ENCODE data around the gene SH3BP5L.

The SH3BP5L gene

GRCh38 chr1:248821101-248821500 lies 4.6 kb downstream of the SH3BP5L start:
- Histone ChIP-seq H3K27me3 (replicated peaks in 2 of 5; ENCODE audit: control insufficient read depth in 4 of 5, insufficient read depth in 5 of 5, low read length in 4 of 5) (no peaks in the 10 kb centered on the region), H3K4me1 (ENCODE audit: control extremely low read depth in 1 of 4, control insufficient read depth in 4 of 4, insufficient read depth in 4 of 4, low read length in 3 of 4) (peaks cover 20 to 48% (median 39%) of the 10 kb centered on the region in 4 experiments), H3K36me3 (ENCODE audit: control insufficient read depth in 4 of 4, insufficient read depth in 4 of 4, low read length in 3 of 4) (peaks cover 12 to 55% (median 31%) of the 10 kb centered on the region in 4 experiments), H3K27ac (ENCODE audit: insufficient read depth in 1 of 2, low read depth in 1 of 2, low read length in 2 of 2, poor library complexity in 1 of 2, severe bottlenecking in 2 of 2) (no peak overlapping the region), H3K9me3 (ENCODE audit: control extremely low read depth in 1 of 5, control insufficient read depth in 4 of 5, insufficient read depth in 2 of 5, low read depth in 1 of 5, low read length in 4 of 5) (no peaks in the 10 kb centered on the region), H3K4me3 (ENCODE audit: control insufficient read depth in 1 of 7, extremely low read depth in 1 of 7, insufficient read depth in 4 of 7, low read depth in 2 of 7, low read length in 6 of 7) (no peak overlapping the region)
- POLR2A ChIA-PET: no interaction called here
- CTCF ChIA-PET: interaction anchor here (2.2 to 7.7 kb wide), 2 partner anchors 9 to 15 kb away, joined by 9 to 53 read pairs; no protein-coding TSS in a partner anchor
- no peak for DNase-seq
- 100% methylated on average over 3 of the region's 3 CpGs for WGBS (ENCODE audit: insufficient coverage)

GRCh38 chr1:248820041-248820585 lies 5.6 kb downstream of the SH3BP5L start:
- H3K4me1 ChIP-seq (ENCODE audit: control extremely low read depth in 1 of 4, control insufficient read depth in 4 of 4, insufficient read depth in 4 of 4, low read length in 3 of 4): peaks cover 20 to 52% (median 39%) of the 10 kb centered on the region in 4 experiments
- no peaks in the 10 kb centered on the region for H3K27me3 ChIP-seq (replicated peaks in 2 of 5; ENCODE audit: control insufficient read depth in 4 of 5, insufficient read depth in 5 of 5, low read length in 4 of 5)
- DNase-seq: no peak
- H3K4me3 ChIP-seq (ENCODE audit: control insufficient read depth in 1 of 7, extremely low read depth in 1 of 7, insufficient read depth in 4 of 7, low read depth in 2 of 7, low read length in 6 of 7): no peak overlapping the region
- POLR2A ChIA-PET: no interaction called here
- no peaks in the 10 kb centered on the region for H3K9me3 ChIP-seq (ENCODE audit: control extremely low read depth in 1 of 5, control insufficient read depth in 4 of 5, insufficient read depth in 2 of 5, low read depth in 1 of 5, low read length in 4 of 5)
- H3K27ac ChIP-seq (ENCODE audit: insufficient read depth in 1 of 2, low read depth in 1 of 2, low read length in 2 of 2, poor library complexity in 1 of 2, severe bottlenecking in 2 of 2): no peak overlapping the region
- H3K36me3 ChIP-seq (ENCODE audit: control insufficient read depth in 4 of 4, insufficient read depth in 4 of 4, low read length in 3 of 4): peaks cover 20 to 65% (median 39%) of the 10 kb centered on the region in 4 experiments
- 97% methylated on average over 5 of the region's 7 CpGs for WGBS (ENCODE audit: insufficient coverage)
- CTCF ChIA-PET: interaction anchor here (7.7 kb wide), 1 partner anchor 14 kb away, joined by 53 read pairs; no protein-coding TSS in a partner anchor

GRCh38 chr1:248818505-248819374 lies 7.0 kb downstream of the SH3BP5L start:
- no peaks in the 10 kb centered on the region for H3K27me3 ChIP-seq (replicated peaks in 2 of 5; ENCODE audit: control insufficient read depth in 4 of 5, insufficient read depth in 5 of 5, low read length in 4 of 5)
- no peak for DNase-seq
- peaks cover 20 to 70% (median 45%) of the 10 kb centered on the region in 4 experiments for H3K36me3 ChIP-seq (ENCODE audit: control insufficient read depth in 4 of 4, insufficient read depth in 4 of 4, low read length in 3 of 4)
- ChIA-PET CTCF (interaction anchor here (7.7 kb wide), 1 partner anchor 12 kb away, joined by 53 read pairs; no protein-coding TSS in a partner anchor), POLR2A (no interaction called here)
- H3K4me1 ChIP-seq (ENCODE audit: control extremely low read depth in 1 of 4, control insufficient read depth in 4 of 4, insufficient read depth in 4 of 4, low read length in 3 of 4): peaks cover 14 to 38% (median 27%) of the 10 kb centered on the region in 4 experiments
- no peak overlapping the region for H3K27ac ChIP-seq (ENCODE audit: insufficient read depth in 1 of 2, low read depth in 1 of 2, low read length in 2 of 2, poor library complexity in 1 of 2, severe bottlenecking in 2 of 2)
- 72% methylated on average over 4 of the region's 5 CpGs for WGBS (ENCODE audit: insufficient coverage)
- H3K4me3 ChIP-seq (ENCODE audit: control insufficient read depth in 1 of 7, extremely low read depth in 1 of 7, insufficient read depth in 4 of 7, low read depth in 2 of 7, low read length in 6 of 7): no peak overlapping the region
- H3K9me3 ChIP-seq (ENCODE audit: control extremely low read depth in 1 of 5, control insufficient read depth in 4 of 5, insufficient read depth in 2 of 5, low read depth in 1 of 5, low read length in 4 of 5): no peaks in the 10 kb centered on the region

- peaks cover 19 to 73% (median 55%) of the 10 kb centered on the region in 4 experiments for H3K36me3 ChIP-seq (ENCODE audit: control insufficient read depth in 4 of 4, insufficient read depth in 4 of 4, low read length in 3 of 4)
- DNase-seq: peak in 2 of 3 donors; percentile 83 to 88
- POLR2A ChIA-PET: no interaction called here
- CTCF ChIA-PET: interaction anchor here (1.1 to 2.4 kb wide), 3 partner anchors 11 to 194 kb away, joined by 3 to 11 read pairs (median 4); no protein-coding TSS in a partner anchor
- H3K27me3 ChIP-seq (replicated peaks in 2 of 5; ENCODE audit: control insufficient read depth in 4 of 5, insufficient read depth in 5 of 5, low read length in 4 of 5): no peaks in the 10 kb centered on the region
- H3K4me1 ChIP-seq (ENCODE audit: control extremely low read depth in 1 of 4, control insufficient read depth in 4 of 4, insufficient read depth in 4 of 4, low read length in 3 of 4): peaks cover 4 to 27% (median 18%) of the 10 kb centered on the region in 4 experiments
- no peak overlapping the region for H3K4me3 ChIP-seq (ENCODE audit: control insufficient read depth in 1 of 7, extremely low read depth in 1 of 7, insufficient read depth in 4 of 7, low read depth in 2 of 7, low read length in 6 of 7)
- H3K9me3 ChIP-seq (ENCODE audit: control extremely low read depth in 1 of 5, control insufficient read depth in 4 of 5, insufficient read depth in 2 of 5, low read depth in 1 of 5, low read length in 4 of 5): no peaks in the 10 kb centered on the region
- WGBS (ENCODE audit: insufficient coverage): 0% methylated on average over 4 of the region's 6 CpGs
- H3K27ac ChIP-seq (ENCODE audit: insufficient read depth in 1 of 2, low read depth in 1 of 2, low read length in 2 of 2, poor library complexity in 1 of 2, severe bottlenecking in 2 of 2): no peak overlapping the region
Observed at GRCh38 chr1:248817065-248817464, 8.7 kb downstream of the SH3BP5L start.

- Histone ChIP-seq H3K27me3 (replicated peaks in 2 of 5; ENCODE audit: control insufficient read depth in 4 of 5, insufficient read depth in 5 of 5, low read length in 4 of 5) (no peaks in the 10 kb centered on the region), H3K4me3 (ENCODE audit: control insufficient read depth in 1 of 7, extremely low read depth in 1 of 7, insufficient read depth in 4 of 7, low read depth in 2 of 7, low read length in 6 of 7) (peak overlapping the region in 2 of 7 experiments; percentile 10 to 30), H3K4me1 (ENCODE audit: control extremely low read depth in 1 of 4, control insufficient read depth in 4 of 4, insufficient read depth in 4 of 4, low read length in 3 of 4) (peaks cover 2 to 27% (median 20%) of the 10 kb centered on the region in 4 experiments), H3K9me3 (ENCODE audit: control extremely low read depth in 1 of 5, control insufficient read depth in 4 of 5, insufficient read depth in 2 of 5, low read depth in 1 of 5, low read length in 4 of 5) (no peaks in the 10 kb centered on the region), H3K36me3 (ENCODE audit: control insufficient read depth in 4 of 4, insufficient read depth in 4 of 4, low read length in 3 of 4) (peaks cover 19 to 75% (median 55%) of the 10 kb centered on the region in 4 experiments), H3K27ac (ENCODE audit: insufficient read depth in 1 of 2, low read depth in 1 of 2, low read length in 2 of 2, poor library complexity in 1 of 2, severe bottlenecking in 2 of 2) (peak overlapping the region in 1 of 2 experiments; percentile 40)
- 94% methylated on average over 9 of the region's 13 CpGs for WGBS (ENCODE audit: insufficient coverage)
- CTCF ChIA-PET: interaction anchor here (2.4 kb wide), 1 partner anchor 10 kb away, joined by 11 read pairs; no protein-coding TSS in a partner anchor
- POLR2A ChIA-PET: interaction anchor here (0.7 kb wide), 1 partner anchor 57 kb away, joined by 3 read pairs; no protein-coding TSS in a partner anchor
- no peak for DNase-seq
Observed at GRCh38 chr1:248816042-248816851, 9.5 kb downstream of the SH3BP5L start.

- peaks cover 2 to 28% (median 27%) of the 10 kb centered on the region in 4 experiments for H3K4me1 ChIP-seq (ENCODE audit: control extremely low read depth in 1 of 4, control insufficient read depth in 4 of 4, insufficient read depth in 4 of 4, low read length in 3 of 4)
- ChIA-PET POLR2A (no interaction called here), CTCF (interaction anchor here (2.4 kb wide), 1 partner anchor 10 kb away, joined by 11 read pairs; no protein-coding TSS in a partner anchor)
- no peak overlapping the region for H3K27ac ChIP-seq (ENCODE audit: insufficient read depth in 1 of 2, low read depth in 1 of 2, low read length in 2 of 2, poor library complexity in 1 of 2, severe bottlenecking in 2 of 2)
- no peak for DNase-seq
- H3K36me3 ChIP-seq (ENCODE audit: control insufficient read depth in 4 of 4, insufficient read depth in 4 of 4, low read length in 3 of 4): peaks cover 14 to 75% (median 51%) of the 10 kb centered on the region in 4 experiments
- H3K9me3 ChIP-seq (ENCODE audit: control extremely low read depth in 1 of 5, control insufficient read depth in 4 of 5, insufficient read depth in 2 of 5, low read depth in 1 of 5, low read length in 4 of 5): no peaks in the 10 kb centered on the region
- 96% methylated on average over 5 of the region's 10 CpGs for WGBS (ENCODE audit: insufficient coverage)
- H3K27me3 ChIP-seq (replicated peaks in 2 of 5; ENCODE audit: control insufficient read depth in 4 of 5, insufficient read depth in 5 of 5, low read length in 4 of 5): no peaks in the 10 kb centered on the region
- H3K4me3 ChIP-seq (ENCODE audit: control insufficient read depth in 1 of 7, extremely low read depth in 1 of 7, insufficient read depth in 4 of 7, low read depth in 2 of 7, low read length in 6 of 7): peak overlapping the region in 1 of 7 experiments; percentile 10
Observed at GRCh38 chr1:248815407-248816034, 10.2 kb downstream of the SH3BP5L start.
